Measurements from ENCODE around the gene PPP1R9B.

The PPP1R9B gene

DNA sequence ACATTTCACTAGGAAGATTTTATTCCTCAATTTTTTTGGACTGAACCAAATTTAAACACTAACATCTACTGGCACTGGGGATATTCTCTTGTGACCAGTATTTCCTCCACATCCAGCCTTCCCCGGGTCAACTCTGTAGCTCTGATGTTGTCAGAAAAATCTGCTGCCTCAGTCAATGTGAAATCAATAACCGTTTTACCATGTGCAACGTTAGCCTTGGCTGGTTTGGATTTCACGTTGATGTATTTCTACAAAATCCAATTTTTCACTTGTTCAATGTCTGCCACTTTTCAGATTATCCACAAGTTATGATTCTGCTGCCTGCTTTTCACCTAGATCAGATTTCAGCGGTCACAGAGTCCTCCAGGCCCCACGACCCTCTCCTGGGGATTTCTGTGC lies 22.5 kb upstream of the PPP1R9B start:
- DNase-seq (ENCODE audit: low read depth in 2 of 2), result no peak

DNA sequence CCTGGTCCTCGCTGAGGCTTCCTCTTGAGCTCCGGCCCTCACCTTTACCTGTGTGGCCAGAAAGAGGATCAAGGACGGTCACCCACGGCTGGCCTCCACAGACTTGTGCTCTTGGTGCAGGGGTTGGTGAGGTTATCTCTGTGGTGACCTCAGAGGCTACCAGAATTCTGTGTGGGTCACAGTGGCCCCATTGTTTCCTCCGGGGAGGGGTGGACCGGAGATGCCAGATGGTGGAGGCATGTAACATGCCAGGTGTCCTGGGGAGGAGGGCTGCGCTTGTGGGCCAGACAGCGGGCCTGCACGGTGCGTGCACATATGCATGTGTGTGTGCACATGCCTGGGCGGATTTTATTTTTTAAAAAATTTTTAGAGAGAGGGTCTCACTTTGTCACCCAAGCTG lies 21.7 kb upstream of the PPP1R9B start:
- DNase-seq (ENCODE audit: low read depth in 2 of 2), result no peak

DNA sequence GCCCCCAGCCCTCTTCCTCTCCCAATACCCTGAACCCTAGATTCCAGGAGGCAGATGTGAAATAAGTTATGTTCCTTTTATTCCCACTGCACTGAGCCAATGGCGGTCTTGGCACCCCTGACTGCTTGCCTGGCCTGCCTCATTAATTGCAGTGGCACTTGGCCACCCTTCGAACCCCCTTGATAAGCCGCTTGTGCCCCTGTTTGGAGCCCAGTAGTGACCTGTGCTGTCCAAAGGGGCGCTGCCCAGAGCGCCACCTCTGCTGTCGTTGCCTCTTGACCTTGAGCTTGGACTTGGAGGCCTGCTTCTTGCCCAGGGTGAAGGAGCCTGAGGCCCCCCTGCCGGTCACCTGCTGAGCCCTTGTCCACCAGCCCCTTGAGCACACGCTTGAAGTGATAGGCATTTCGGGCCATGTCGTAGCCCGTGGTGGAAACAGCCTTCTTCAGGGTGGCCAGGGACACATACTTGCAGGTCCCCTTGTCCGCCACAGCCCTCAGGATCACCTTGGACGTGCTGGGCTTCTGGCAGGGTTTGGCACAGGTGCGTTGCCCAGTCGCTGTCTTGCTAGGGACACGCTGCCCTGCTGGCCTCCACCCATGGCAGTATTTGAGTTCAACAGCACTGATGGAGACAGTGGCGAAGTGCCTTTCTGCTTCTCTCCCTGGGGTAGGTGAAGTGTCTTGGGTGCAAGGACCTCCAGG lies 21.0 kb upstream of the PPP1R9B start:
- no peak for DNase-seq (ENCODE audit: low read depth in 2 of 2)

DNA sequence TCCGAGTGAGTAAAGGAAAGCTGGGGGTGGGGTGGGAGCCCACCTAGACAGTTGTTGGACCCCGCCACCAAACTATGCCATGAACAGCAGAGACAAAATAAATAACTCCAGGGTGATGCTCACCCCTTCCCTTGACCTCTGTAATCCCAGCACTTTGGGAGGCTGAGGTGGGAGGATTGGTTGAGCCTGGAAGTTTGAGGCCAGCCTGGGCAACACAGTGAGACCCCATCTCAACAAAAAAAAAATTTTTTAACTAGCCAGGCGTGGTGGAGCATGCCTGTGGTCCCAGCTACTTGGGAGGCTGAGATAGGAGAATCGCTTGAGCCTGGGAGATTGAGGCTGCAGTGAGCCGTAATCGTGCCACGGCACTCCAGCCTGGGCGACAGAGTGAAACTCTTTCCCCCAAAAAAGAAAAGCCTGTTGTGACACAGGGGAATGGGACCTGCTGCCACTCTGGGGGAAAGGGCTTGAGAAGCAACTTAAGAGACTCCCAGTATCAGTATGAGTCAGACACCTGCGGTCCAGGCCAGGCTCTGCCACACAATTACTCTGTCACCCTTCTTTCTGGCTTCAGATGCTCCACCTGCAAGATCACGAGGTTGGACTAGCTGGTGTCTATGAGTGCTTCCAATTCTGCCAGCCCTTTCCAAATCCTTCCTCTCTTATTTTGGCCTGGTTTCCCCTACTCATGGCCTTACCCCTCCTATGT lies 20.3 kb upstream of the PPP1R9B start:
- no peak for DNase-seq (ENCODE audit: low read depth in 2 of 2)

DNA sequence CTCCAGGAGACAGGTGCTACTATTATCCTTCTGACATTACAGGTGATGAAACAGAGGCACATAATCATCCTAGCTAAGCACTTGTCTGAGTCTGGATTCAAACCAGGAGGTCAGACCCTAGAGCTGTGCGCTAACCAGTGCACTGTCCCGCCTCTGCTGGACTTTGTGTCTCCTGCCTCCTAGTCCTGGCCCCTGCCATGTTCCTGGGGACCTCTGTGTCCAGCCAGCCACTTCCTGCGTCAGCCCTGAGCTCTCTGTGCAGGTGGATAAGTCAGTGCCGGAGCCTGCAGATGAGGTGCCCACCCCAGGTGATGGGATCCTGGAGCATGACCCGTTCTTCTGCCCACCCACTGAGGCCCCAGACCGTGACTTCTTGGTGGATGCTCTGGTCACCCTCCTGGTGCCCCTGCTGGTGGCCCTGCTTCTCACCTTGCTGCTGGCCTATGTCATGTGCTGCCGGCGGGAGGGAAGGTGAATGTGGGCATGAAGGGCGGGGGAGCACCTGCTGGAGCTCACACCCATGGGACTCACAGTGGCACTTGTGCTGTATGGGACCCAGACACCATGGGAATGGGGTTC lies 19.5 kb upstream of the PPP1R9B start:
- DNase-seq (ENCODE audit: low read depth in 2 of 2), result no peak

DNA sequence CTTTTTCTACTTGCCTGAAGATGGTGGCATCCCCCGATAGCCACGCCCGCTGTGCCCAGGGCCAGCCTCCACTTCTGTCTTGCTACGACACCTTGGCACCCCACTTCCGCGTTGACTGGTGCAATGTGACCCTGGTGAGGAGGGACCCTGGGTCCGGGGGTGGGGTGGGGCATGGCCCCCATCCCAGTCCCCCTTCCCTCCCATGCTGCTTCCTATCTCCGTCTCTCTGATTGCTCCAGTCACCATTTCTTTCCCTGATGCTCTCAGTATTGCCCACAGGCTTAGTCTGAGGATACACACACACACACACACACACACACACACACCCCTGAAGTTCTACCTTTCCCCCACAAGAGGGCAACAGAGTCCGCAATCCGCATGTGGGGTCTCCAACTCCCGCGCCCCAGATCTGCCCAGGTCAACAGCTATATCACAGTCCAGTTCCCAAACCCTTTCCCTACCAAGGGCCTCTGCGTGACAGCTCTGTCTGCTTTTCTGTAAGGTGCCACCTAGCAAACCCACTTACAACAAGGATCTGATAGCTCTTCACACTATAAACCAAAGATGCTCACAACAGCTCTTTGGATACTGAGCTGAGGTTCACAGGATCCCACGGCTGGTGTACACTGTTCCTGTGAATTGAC lies 18.8 kb upstream of the PPP1R9B start:
- DNase-seq (ENCODE audit: low read depth in 2 of 2), result peak in 1 of 2 experiments; percentile 56

DNA sequence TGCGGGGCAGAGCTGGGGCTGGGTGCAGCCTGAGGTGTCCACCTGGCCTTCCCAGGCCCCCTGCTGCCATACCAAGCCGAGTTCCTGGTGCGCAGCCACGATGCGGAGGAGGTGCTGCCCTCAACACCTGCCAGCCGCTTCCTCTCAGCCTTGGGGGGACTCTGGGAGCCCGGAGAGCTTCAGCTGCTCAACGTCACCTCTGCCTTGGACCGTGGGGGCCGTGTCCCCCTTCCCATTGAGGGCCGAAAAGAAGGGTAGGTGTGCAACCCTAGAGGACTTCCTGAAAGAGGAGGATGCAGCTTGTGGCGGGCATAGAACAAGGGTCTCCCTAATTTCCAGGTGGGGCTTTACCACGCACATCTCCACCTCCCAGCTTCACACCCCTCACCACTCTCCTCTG lies 17.8 kb upstream of the PPP1R9B start:
- DNase-seq (ENCODE audit: low read depth in 2 of 2), result no peak

DNA sequence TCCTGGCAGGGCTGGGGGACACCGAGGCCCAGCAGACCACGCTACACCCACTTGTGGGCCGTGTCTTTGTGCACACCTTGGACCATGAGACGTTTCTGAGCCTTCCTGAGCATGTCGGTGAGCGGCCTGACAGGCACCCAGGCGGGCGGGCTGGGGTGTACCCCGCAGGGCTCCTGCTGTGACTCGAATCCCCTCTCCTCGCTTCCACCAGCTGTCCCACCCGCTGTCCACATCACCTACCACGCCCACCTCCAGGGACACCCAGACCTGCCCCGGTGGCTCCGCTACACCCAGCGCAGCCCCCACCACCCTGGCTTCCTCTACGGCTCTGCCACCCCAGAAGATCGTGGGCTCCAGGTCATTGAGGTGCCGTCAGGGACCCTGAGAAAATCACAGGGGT lies 16.9 kb upstream of the PPP1R9B start:
- DNase-seq (ENCODE audit: low read depth in 2 of 2), result no peak

DNA sequence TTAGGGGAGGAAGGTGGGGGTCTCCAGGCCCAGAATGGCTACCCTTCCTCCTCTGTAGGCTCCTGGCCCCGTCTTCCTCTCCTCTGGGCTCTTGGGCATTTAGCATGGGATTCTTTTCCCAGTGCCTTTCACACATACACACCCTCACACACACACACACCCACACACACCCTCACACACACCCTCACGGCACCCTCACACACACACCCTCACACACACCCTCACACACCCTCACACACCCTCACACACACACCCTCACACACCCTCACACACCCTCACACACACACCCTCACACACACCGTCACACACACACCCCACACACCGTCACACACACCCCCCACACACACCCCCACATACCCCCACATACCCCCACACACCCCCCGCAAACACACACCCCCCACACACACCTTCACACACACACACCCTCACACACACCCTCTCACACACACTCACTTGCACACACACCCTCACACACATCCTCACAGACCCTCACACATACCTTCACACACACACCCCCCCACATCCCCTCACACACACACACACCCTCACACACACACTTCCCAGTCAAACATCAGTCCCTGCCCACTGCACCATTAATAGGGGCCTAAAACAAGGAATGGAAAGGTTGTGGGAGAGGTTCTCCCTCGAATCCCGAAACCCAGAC lies 16.2 kb upstream of the PPP1R9B start:
- DNase-seq (ENCODE audit: low read depth in 2 of 2), result no peak

DNA sequence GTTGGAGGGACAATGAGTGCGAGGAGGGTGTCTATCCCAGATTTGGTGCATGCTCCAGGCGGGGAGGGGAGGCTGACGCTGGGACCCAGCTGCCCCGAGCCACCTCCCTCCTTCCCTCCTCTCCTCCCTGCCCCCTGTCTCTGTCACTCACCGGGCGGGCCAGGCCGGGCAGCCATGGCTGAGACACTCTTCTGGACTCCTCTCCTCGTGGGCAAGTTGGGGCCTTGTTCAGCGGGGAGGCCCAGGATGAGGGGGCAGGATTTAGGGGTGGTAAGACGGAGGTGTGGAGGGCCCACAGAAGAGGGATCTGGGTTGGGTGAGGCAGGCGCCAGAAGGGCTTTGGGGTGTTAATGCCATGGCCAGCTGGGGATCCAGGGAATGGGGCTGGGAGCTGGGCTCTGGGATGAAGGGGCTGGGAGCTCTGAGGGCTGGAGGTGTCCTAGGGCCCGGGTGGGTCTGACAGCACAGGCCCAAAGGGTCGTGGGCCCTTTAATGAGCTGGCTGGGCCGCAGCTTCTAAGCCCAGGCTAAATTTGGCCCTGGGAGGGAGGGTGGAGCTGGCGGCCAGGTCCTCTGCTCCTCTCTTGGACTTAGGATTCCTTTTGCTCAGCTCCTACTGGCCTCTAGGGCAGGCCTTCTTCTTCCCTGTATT lies 15.5 kb upstream of the PPP1R9B start, which contains the start of gene SGCA:
Gene SGCA (plus strand): TSS at position 139 of the 651 bp plus-strand sequence. CDS start 36 bp downstream, at position 175.
- DNase-seq (ENCODE audit: low read depth in 2 of 2), result no peak

DNA sequence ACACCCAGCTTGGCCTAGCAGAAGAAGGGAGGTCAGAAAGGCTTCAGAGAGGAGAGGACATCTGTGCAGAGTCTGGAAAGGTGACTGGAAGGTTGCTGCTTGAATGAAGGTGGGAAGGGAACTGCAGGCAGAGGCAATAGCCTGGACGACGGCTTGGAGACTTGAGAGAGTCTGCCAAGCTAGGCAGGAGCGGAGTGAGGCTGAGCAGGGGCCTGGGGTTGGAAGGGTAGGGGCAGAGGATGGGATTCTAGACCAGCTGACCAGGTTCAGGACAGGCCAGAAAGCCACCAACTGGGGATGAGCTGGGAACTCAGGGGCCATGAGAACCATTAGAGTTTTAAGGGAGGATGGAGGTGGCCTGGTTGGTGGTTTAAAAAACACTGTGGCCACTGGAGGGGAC lies 15.0 kb upstream of the PPP1R9B start:
- DNase-seq (ENCODE audit: low read depth in 2 of 2), result no peak

DNA sequence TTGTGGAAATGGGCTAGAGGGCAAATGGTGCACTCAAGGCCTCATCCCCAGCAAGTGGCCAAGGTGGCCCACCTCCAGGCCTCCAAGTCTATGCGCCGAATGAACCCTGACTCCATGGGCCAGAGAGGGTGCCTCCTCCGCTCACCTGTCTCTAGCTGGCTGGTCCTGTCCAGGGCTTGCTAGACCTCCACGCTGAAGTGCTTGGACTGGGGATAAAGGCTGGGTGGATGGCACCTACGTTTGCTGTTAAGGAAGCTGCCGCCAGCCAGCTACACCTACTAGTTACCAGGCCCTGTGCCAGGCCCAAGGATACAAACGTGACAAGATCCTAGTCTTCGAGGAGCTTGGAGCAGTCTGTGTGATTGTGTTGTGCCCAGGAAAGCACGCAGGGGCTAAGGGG lies 14.6 kb upstream of the PPP1R9B start:
- no peak for DNase-seq (ENCODE audit: low read depth in 2 of 2)

DNA sequence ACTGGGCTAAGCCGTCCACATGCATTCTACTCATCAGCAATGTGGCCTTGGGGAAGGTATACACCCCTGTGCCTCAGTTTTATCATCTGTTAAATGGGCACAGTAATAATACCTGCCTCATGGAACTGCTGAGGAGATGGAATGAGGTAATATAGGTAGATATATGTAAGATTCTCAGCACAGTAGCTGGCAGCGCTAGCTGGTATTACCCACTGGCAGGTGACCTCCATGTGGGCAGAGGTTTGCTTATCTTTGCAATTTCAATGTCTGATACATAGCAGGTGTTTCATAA lies 14.2 kb upstream of the PPP1R9B start:
- no peak for DNase-seq (ENCODE audit: low read depth in 2 of 2)

DNA sequence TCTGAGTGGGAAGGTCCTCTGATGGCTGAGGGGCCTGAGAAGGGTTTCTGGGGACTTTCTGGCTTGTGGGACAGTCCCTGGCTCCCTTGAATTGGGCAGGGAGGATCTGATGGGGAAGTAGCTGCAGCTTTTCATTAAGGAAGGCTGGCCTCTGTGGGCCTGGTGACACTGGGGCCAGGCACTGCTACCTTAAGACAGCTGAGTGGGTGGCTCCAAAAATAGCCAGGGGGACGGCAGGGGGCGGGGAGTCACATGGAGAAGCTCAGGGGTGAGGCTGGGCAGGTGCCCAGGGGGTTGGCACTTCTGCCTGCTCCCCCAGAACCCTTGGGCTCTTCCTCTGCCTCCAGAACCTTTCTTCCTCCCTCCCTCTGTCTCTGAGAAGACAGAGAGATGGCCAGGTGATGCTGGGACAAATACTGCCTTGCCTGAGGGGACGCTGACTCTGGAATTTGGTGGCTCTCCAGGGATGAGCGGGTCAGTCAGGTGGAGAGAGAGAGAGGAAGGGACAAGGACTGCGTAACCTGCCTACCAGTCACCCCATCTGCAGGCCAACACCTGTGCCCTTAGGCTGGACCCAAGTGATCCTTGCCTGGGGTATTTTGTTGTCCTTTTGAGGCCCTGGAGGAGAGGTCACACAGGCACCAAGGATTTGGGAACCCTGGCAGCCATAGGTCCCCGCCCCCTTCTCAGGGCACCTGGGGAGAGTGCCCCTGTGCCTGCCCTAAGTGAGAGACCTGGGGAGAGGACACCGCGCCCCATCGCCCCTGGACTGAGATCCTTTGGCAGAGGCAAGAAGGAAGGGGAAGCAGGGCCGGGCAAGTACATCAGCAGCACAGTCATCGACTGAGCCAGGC lies 13.6 kb upstream of the PPP1R9B start:
- DNase-seq (ENCODE audit: low read depth in 2 of 2), result no peak

DNA sequence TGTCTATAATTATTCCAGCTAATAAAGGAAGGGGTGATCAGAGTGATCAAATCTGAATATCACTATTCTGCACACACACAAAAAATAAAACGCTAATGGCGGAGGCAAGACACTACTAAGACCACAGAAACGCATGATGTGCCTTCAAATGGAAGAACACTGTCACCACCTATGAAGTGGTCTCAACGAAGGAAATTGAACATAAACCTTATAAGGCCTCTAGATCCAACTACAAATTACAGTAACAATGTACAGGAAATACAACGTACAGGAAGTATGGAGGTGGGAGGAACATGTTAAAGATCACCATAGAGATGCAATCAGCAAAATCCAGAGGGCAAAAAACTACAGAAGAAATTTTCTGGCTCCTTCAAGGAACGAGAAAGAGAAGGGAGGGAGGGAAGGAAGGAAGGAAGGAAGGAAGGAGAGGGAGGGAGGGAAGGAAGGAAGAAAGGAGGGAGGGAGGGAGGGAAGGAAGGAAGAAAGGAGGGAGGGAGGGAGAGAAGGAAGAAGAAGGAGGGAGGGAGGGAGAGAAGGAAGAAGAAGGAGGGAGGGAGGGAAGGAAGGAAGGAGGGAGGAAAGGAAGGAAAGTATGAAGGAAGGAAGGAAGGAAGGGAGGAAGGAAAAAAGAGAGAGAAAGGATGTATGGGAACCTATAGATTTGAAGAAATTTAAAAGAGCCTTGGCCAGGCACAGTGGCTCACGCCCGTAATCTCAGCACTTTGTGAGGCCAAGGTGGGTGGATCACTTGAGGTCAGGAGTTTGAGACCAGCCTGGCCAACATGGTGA lies 12.2 kb upstream of the PPP1R9B start:
- DNase-seq (ENCODE audit: low read depth in 2 of 2), result no peak

DNA sequence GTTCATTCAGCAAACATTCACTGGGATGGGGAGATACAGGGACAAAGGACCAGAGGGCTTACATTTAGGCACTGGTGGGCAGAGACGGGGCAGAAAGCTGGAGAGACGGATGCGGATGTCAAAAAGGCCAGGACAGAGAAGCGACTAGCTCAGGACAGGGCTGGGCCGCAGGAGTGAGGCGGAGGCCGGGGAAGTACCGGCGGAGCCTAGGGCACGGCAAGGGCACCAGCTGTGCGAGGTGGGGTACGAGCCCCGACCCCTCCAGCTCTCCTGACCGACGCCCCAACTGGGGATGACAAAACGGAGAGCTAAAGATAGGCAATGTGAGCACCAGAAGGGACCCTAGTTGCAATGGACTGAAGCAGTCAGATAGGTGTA lies 11.4 kb upstream of the PPP1R9B start:
- DNase-seq (ENCODE audit: low read depth in 2 of 2), result no peak

DNA sequence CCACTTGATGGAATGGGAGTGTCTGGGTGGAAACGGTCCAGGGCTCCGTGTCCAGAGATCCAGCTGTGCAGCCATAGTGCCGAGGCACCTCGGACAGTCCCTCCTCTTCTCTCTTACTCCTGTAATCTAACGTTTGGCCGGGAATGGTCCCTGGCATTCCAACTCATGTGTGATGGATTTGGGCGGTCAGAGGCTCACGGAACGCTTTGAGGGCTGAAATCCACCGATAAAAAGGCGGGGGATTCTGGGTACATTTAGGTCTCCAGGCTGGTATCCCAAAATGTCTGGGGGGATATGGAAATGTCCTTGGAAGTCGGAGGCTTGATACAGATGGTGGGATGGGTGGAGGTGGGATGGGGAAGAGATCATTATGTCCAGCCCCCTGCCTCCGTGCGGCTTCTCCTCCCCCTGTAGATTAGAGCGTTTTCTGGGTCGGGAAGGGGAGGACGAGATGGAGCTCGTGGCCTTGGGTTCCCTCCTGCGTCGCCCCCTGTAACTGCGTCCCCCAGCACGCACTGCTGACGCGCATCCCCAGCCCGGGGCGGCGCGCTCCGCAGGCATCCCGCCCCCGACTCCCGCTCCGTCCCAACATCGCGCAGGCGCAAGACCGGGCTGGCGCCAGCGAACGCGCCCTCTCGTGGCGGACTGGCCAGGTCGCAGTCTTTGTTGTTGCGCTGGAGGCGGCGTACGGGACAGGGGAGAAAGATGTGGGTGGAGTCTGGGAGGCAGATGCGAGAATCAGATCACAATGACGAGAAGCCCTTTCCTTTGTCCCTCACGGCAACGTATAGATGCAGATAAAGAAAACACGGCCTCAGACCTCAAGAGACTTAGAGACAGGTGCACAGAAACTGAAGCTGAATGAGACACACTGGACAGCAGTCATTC lies 10.8 kb upstream of the PPP1R9B start:
- DNase-seq (ENCODE audit: low read depth in 2 of 2), result peak; percentile 62 to 79

DNA sequence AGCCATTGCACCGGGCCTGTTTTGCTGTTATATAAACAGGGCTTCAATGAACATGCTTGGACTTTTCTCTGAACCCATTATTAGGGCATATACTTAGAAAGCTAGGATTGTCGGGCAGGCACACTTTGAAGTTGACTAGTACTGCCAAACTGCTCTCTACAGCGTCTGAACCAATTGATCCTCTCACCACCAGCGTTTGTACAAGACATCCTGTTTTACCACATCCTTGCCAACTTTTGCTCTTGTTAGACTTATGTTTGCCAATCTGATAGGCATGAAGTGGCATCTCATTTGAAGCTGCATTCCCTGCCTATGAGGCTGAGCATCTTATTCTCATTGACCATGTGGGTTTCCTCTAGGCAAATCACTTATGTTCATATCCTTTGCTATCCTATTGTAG lies 7.4 kb upstream of the PPP1R9B start:
- DNase-seq (ENCODE audit: low read depth in 2 of 2), result no peak

Data from fibroblast of skin of left biceps (primary cell).